IPS-20b (cell line): ENCODE measurements around the gene DNAH7.

Experiments
- H3K27ac ChIP-seq: one replicate; pipeline ENCODE4 v1.5.1; 2013; ENCODE audit warnings: low read length
- H3K27me3 ChIP-seq: 2 replicates; pipeline ENCODE4 v1.6.1; 2013; ENCODE audit warnings: mild to moderate bottlenecking, low read length, inconsistent platforms; ENCODE audit not compliant: insufficient read depth
- H3K36me3 ChIP-seq: 2 replicates; pipeline ENCODE4 v1.6.1; 2013; ENCODE audit warnings: low read depth, mild to moderate bottlenecking, inconsistent platforms, low read length, moderate library complexity; ENCODE audit not compliant: insufficient read depth
- H3K4me1 ChIP-seq: 2 replicates; pipeline ENCODE4 v1.6.1; 2013; ENCODE audit warnings: mild to moderate bottlenecking, control low read depth, inconsistent platforms, low read length, moderate library complexity; ENCODE audit not compliant: insufficient read depth
- H3K4me3 ChIP-seq: 2 replicates; pipeline ENCODE4 v1.5.1; 2013; ENCODE audit warnings: mild to moderate bottlenecking, low read length, inconsistent platforms
- H3K9ac ChIP-seq: 2 replicates; pipeline ENCODE4 v1.6.1; 2013; ENCODE audit warnings: low read depth, mild to moderate bottlenecking, inconsistent platforms, low read length, moderate library complexity
- H3K9me3 ChIP-seq: 2 replicates; pipeline ENCODE4 v1.6.1; 2013; ENCODE audit warnings: mild to moderate bottlenecking, low read depth, low read length, inconsistent platforms; ENCODE audit not compliant: insufficient read depth

DNAH7 gene

GRCh38 chr2:196068271-196069209, at the start of gene DNAH7:
Gene DNAH7, minus strand, starts transcription at chr2:196068837. Its CDS starts 126 bp downstream, at chr2:196068711.
- Histone ChIP-seq H3K27me3 (peaks cover 20% of the 10 kb centered on the region), H3K4me1 (no peaks in the 10 kb centered on the region), H3K36me3 (no peaks in the 10 kb centered on the region), H3K9me3 (no peaks in the 10 kb centered on the region), H3K4me3 (peak within 1 kb of the TSS; percentile 93), H3K27ac (no peak within 1 kb of the TSS), H3K9ac (peak within 1 kb of the TSS; percentile 66; the same call in 1 of the 2 replicates)

GRCh38 chr2:196117214-196117705, 48.6 kb upstream of the DNAH7 start:
- no peak overlapping the region for H3K9ac ChIP-seq
- peaks cover 17% of the 10 kb centered on the region; the same call in 1 of the 2 replicates for H3K4me1 ChIP-seq
- no peaks in the 10 kb centered on the region for H3K36me3 ChIP-seq
- H3K9me3 ChIP-seq, result no peaks in the 10 kb centered on the region
- no peaks in the 10 kb centered on the region for H3K27me3 ChIP-seq
- no peak overlapping the region for H3K4me3 ChIP-seq
- no peak overlapping the region for H3K27ac ChIP-seq

DNA sequence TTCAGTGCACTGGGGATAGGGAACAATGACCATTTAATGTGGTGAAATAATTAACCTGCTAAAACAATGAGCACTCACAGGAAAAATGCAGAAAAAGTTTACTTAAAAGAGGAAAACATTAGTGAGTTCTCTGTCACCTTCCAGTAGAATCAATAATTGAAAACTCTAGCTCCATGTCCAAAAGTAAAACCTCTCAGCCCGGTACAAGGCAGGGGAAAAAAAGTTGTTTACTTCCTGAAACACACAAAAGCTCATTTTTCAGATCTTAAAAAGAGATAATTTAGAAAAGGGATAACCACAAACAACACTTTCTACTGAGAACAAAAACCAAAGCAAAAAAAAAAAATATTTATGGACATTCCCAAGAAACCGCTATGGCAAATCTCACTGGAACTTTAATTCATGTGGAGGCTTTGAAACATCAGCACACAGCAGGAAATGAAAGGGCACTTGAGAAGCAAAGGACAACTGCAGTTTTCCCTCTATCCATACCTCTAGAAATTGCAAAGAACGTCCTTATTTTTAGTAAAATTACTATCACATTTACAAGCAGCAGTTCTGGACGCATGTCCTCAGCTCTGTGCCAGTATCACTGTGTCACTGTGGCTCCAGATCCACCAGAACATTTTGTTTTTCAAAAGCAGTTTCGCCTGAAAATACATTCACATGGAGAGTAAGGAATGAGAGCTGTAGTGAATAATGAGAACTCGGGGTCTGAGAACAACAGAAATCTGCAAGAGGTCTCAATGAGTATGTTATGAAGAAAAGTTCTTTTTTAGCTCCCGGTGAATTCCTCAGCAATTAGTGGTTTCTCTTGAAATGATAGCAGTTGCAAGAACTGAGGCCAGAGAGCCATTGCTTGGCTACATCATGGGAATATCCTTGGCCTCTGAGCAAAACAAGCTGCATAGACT, 44.7 kb upstream of the DNAH7 start:
- Histone ChIP-seq H3K4me1 (peaks cover 25% of the 10 kb centered on the region), H3K4me3 (peak overlapping the region; percentile 43; the same call in 1 of the 2 replicates), H3K9me3 (no peaks in the 10 kb centered on the region), H3K27me3 (no peaks in the 10 kb centered on the region), H3K36me3 (no peaks in the 10 kb centered on the region), H3K9ac (peak overlapping the region; percentile 61), H3K27ac (peak overlapping the region; percentile 68)

DNA sequence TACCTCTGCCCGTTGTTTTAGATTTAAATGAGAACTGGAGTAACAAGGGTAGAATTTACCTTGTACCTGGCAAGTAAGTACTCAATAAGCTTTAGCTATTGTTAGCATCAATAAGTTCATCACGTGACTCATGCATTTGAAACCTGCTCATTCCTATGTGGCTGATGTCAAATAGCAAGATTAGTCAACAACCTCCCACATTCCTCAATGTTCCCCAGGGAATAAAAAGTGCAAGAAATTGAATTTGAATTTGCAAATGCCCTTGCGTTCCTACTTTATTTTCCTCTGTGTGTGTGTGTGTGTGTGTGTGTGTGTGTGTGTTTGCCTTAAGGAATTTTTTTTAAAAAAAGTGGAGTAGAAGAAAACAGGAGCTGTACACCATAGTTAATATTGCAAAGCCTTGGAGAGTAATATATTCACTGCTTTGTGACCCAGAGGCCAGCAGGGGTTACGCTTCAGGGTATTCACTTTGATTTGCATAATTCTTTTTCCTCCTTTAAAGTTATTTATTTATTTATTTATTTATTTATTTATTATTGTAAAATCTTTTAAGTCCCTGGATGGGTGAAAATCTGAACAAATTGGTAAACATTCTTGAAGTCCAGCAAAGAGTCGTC, 43.9 kb upstream of the DNAH7 start:
- Histone ChIP-seq H3K4me3 (peak overlapping the region; percentile 43; the same call in 1 of the 2 replicates), H3K36me3 (no peaks in the 10 kb centered on the region), H3K27me3 (no peaks in the 10 kb centered on the region), H3K9ac (peak overlapping the region; percentile 61; the same call in 1 of the 2 replicates), H3K4me1 (peaks cover 25% of the 10 kb centered on the region), H3K9me3 (no peaks in the 10 kb centered on the region), H3K27ac (peak overlapping the region; percentile 43)

GRCh38 chr2:196108604-196109003, 40.0 kb upstream of the DNAH7 start:
- H3K4me1 ChIP-seq, result peaks cover 19% of the 10 kb centered on the region
- no peak overlapping the region for H3K9ac ChIP-seq

GRCh38 chr2:196105951-196106350, 37.3 kb upstream of the DNAH7 start:
- H3K9me3 ChIP-seq, result no peaks in the 10 kb centered on the region
- H3K27ac ChIP-seq, result no peak overlapping the region

More at GRCh38 chr2:196108604-196109003, 40.0 kb upstream of the DNAH7 start:
- Histone ChIP-seq H3K27me3 (no peaks in the 10 kb centered on the region), H3K9me3 (no peaks in the 10 kb centered on the region), H3K4me3 (no peak overlapping the region), H3K36me3 (no peaks in the 10 kb centered on the region), H3K27ac (no peak overlapping the region)

GRCh38 chr2:196104066-196104465, 35.4 kb upstream of the DNAH7 start:
- no peak overlapping the region for H3K27ac ChIP-seq
- no peaks in the 10 kb centered on the region for H3K36me3 ChIP-seq
- H3K9me3 ChIP-seq, result no peaks in the 10 kb centered on the region
- H3K9ac ChIP-seq, result no peak overlapping the region
- no peaks in the 10 kb centered on the region for H3K27me3 ChIP-seq
- no peak overlapping the region for H3K4me3 ChIP-seq
- peaks cover 18% of the 10 kb centered on the region for H3K4me1 ChIP-seq

More at GRCh38 chr2:196105951-196106350, 37.3 kb upstream of the DNAH7 start:
- H3K4me1 ChIP-seq, result peaks cover 16% of the 10 kb centered on the region
- no peak overlapping the region for H3K4me3 ChIP-seq
- no peak overlapping the region for H3K9ac ChIP-seq
- H3K36me3 ChIP-seq, result no peaks in the 10 kb centered on the region
- no peaks in the 10 kb centered on the region for H3K27me3 ChIP-seq

DNA sequence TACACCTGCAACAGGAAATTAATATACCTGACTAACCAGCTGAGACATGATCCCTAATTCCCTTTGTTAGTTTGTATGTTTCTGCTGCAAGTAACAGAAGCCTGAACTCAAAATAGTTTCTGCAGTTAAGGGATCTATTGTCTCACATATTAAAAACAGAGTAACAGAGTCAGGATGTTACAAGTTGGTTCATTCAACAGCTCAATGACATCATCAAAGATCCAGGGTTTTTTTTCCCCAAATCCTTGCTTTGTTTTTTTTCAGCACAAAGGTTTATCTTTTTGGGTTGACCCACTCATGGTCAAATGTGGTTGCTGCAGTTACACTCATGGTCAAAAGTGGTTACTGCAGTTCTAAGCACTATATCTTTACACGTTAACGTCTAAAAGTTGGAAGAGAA, 35.0 kb upstream of the DNAH7 start:
- H3K27me3 ChIP-seq, result no peaks in the 10 kb centered on the region
- no peaks in the 10 kb centered on the region for H3K9me3 ChIP-seq
- H3K9ac ChIP-seq, result no peak overlapping the region
- peaks cover 18% of the 10 kb centered on the region for H3K4me1 ChIP-seq
- H3K4me3 ChIP-seq, result no peak overlapping the region
- H3K27ac ChIP-seq, result no peak overlapping the region
- H3K36me3 ChIP-seq, result no peaks in the 10 kb centered on the region

GRCh38 chr2:196101325-196101991, 32.8 kb upstream of the DNAH7 start:
- peaks cover 27% of the 10 kb centered on the region for H3K4me1 ChIP-seq
- H3K27me3 ChIP-seq, result no peaks in the 10 kb centered on the region
- no peak overlapping the region for H3K9ac ChIP-seq
- H3K27ac ChIP-seq, result no peak overlapping the region
- no peak overlapping the region; the same call in 1 of the 2 replicates for H3K4me3 ChIP-seq
- H3K9me3 ChIP-seq, result no peaks in the 10 kb centered on the region
- no peaks in the 10 kb centered on the region for H3K36me3 ChIP-seq

GRCh38 chr2:196099916-196100315, 31.3 kb upstream of the DNAH7 start:
- Histone ChIP-seq H3K27ac (no peak overlapping the region), H3K9me3 (no peaks in the 10 kb centered on the region), H3K4me1 (peaks cover 32% of the 10 kb centered on the region), H3K36me3 (no peaks in the 10 kb centered on the region), H3K27me3 (no peaks in the 10 kb centered on the region), H3K4me3 (no peak overlapping the region), H3K9ac (no peak overlapping the region)
